ENCODE measurements around the gene CDK16. TPM values are rescaled to one million over a fixed set of nuclear protein-coding genes. Genes with fewer than 3 reads are reported as not detected.

The CDK16 gene
- total RNA-seq, 2 experiments from 2014 or later, result 68.5 to 86.1 TPM

DNA sequence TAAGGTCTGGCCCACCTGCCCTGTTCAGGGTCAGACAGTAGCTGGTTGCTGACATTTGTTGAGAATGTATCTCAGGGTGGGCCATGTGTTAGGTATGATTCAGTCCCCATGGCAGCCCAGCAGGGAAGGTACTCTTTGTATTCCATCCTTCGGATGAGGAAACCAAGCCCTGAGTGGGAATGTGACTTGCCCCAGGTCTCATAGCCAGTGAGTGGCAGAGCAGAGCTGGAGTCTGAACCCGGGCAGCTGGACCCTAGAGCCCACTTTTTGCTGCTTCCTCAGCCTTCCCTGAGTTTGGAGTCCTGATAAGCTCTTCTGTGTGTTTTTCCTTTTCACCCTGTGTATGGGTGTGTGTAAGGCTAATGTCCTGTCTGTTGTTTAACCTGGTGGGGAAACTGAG, 46.5 kb upstream of the CDK16 start:
- intact Hi-C loops (cut with micrococcal nuclease; ENCODE audit: unreplicated experiment), result no loop called here
- BruUV-seq (replicated peaks), result no TSS peak
- no peak for TF ChIP-seq EZH2phosphoT487 (IDR thresholded peaks at IDR 0.05; ENCODE audit: borderline replicate concordance, low read depth, low read length)
- TF ChIP-seq, protein P1, sequence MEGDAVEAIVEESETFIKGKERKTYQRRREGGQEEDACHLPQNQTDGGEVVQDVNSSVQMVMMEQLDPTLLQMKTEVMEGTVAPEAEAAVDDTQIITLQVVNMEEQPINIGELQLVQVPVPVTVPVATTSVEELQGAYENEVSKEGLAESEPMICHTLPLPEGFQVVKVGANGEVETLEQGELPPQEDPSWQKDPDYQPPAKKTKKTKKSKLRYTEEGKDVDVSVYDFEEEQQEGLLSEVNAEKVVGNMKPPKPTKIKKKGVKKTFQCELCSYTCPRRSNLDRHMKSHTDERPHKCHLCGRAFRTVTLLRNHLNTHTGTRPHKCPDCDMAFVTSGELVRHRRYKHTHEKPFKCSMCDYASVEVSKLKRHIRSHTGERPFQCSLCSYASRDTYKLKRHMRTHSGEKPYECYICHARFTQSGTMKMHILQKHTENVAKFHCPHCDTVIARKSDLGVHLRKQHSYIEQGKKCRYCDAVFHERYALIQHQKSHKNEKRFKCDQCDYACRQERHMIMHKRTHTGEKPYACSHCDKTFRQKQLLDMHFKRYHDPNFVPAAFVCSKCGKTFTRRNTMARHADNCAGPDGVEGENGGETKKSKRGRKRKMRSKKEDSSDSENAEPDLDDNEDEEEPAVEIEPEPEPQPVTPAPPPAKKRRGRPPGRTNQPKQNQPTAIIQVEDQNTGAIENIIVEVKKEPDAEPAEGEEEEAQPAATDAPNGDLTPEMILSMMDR (conservative IDR thresholded peaks at IDR 0.05; ENCODE audit: low read length), result no peak
- Histone ChIP-seq H2AFZ (ENCODE audit: low read length) (no peak overlapping the region), H3K79me2 (ENCODE audit: insufficient read depth, low read depth, low read length) (no peaks in the 10 kb centered on the region), H3K4me1 (ENCODE audit: insufficient read depth, low read length, poor library complexity, severe bottlenecking) (no peaks in the 10 kb centered on the region), H3K9me3 (ENCODE audit: low read length) (no peaks in the 10 kb centered on the region), H3K36me3 (ENCODE audit: insufficient read depth, low read length) (peaks cover 20% of the 10 kb centered on the region), H4K20me1 (ENCODE audit: insufficient read depth, low read length) (no peaks in the 10 kb centered on the region), H3K4me3 (ENCODE audit: low read depth, low read length, poor library complexity, severe bottlenecking) (no peak overlapping the region), H3K9me2 (ENCODE audit: insufficient read depth, low read length) (no peaks in the 10 kb centered on the region), H3K27ac (ENCODE audit: low read depth, low read length, poor library complexity, severe bottlenecking) (no peak overlapping the region), H3K4me2 (ENCODE audit: low read length) (no peak overlapping the region)
- ChIA-PET CTCF (ENCODE audit: unreplicated experiment) (no interaction called here), POLR2A (no interaction called here)
- no peak for DNase-seq (ENCODE audit: low spot score)

DNA sequence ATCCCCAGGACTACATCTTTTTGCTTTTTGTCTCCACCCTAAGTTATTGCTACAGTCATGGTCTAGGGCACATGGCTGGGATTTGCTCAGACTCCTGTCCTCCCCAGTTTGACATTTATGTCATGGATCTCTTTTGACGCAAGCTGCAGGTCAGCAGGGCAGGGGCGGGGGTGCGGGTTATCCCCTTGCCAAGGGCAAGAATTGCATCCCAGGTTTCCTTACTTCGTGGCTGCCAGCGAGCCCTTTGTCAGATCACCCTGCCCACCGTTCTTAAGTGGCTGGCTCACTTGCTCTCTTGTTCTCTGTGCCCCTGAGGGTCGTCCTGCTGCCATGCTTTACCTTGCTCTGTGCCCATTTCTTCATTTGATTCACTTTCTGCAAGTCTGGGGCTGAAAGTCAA, 45.9 kb upstream of the CDK16 start:
- no peaks in the 10 kb centered on the region for H3K9me3 ChIP-seq (ENCODE audit: low read length)
- H3K27ac ChIP-seq (ENCODE audit: low read depth, low read length, poor library complexity, severe bottlenecking), result no peak overlapping the region
- H3K79me2 ChIP-seq (ENCODE audit: insufficient read depth, low read depth, low read length), result no peaks in the 10 kb centered on the region
- peaks cover 26% of the 10 kb centered on the region for H3K36me3 ChIP-seq (ENCODE audit: insufficient read depth, low read length)
- no TSS peak for BruUV-seq (replicated peaks)
- intact Hi-C loops (cut with micrococcal nuclease; ENCODE audit: unreplicated experiment), result no loop called here
- no peak overlapping the region for H3K4me3 ChIP-seq (ENCODE audit: low read depth, low read length, poor library complexity, severe bottlenecking)
- ChIA-PET CTCF (ENCODE audit: unreplicated experiment) (no interaction called here), POLR2A (no interaction called here)
- no peaks in the 10 kb centered on the region for H4K20me1 ChIP-seq (ENCODE audit: insufficient read depth, low read length)
- no peak for DNase-seq (ENCODE audit: low spot score)
- no peaks in the 10 kb centered on the region for H3K9me2 ChIP-seq (ENCODE audit: insufficient read depth, low read length)
- H3K4me2 ChIP-seq (ENCODE audit: low read length), result no peak overlapping the region
- TF ChIP-seq EZH2phosphoT487 (IDR thresholded peaks at IDR 0.05; ENCODE audit: borderline replicate concordance, low read depth, low read length), result no peak
- H2AFZ ChIP-seq (ENCODE audit: low read length), result no peak overlapping the region
- H3K4me1 ChIP-seq (ENCODE audit: insufficient read depth, low read length, poor library complexity, severe bottlenecking), result no peaks in the 10 kb centered on the region

DNA sequence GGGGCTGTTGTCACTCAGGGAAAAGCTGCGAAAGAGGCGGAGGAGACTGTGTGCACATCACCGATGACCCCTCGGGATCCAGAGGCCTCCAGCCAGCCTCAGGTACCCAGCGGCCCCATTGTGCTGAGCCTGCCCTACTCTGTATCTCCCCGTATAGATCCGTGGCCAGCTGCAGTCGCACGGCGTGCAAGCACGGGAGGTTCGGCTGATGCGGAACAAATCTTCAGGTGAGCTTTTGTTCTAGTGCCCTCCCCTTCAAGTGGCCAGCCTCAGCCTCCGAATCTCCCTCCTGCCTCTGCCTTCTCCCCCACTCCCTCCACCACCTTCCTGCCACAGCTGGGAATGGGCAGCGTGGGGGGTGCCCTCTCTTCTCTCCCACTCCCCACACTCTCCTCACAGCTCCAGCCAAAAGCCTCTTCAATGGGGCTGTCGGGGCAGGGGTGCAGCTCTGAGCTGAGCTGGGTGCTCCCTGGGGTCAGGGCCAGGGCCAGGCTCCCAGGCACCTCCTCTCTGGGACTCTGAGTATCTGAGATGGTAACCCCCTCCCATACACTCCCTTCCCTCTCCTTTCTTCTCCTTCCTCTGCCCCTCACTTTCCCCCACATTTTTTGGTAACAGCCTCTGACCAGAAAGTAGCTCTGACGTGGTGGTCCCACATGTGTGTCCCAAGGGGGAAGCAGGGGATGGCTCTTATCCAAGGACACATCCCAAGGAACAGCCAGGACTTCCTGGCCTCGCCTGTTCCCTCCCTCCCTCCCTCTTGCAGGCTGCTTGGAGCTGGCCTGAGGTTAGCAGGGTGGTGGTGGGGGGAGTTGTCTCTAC, 45.3 kb upstream of the CDK16 start:
- Histone ChIP-seq H3K79me2 (ENCODE audit: insufficient read depth, low read depth, low read length) (no peaks in the 10 kb centered on the region), H3K4me1 (ENCODE audit: insufficient read depth, low read length, poor library complexity, severe bottlenecking) (no peaks in the 10 kb centered on the region), H3K4me3 (ENCODE audit: low read depth, low read length, poor library complexity, severe bottlenecking) (no peak overlapping the region), H3K27ac (ENCODE audit: low read depth, low read length, poor library complexity, severe bottlenecking) (no peak overlapping the region), H3K9me2 (ENCODE audit: insufficient read depth, low read length) (no peaks in the 10 kb centered on the region), H2AFZ (ENCODE audit: low read length) (no peak overlapping the region), H3K9me3 (ENCODE audit: low read length) (no peaks in the 10 kb centered on the region), H4K20me1 (ENCODE audit: insufficient read depth, low read length) (no peaks in the 10 kb centered on the region), H3K36me3 (ENCODE audit: insufficient read depth, low read length) (peaks cover 30% of the 10 kb centered on the region), H3K4me2 (ENCODE audit: low read length) (no peak overlapping the region)
- no peak for DNase-seq (ENCODE audit: low spot score)
- POLR2A ChIA-PET, result no interaction called here
- intact Hi-C loops (cut with micrococcal nuclease; ENCODE audit: unreplicated experiment), result no loop called here
- no TSS peak for BruUV-seq (replicated peaks)
- TF ChIP-seq EZH2phosphoT487 (IDR thresholded peaks at IDR 0.05; ENCODE audit: borderline replicate concordance, low read depth, low read length), result no peak
- TF ChIP-seq, protein P1 (conservative IDR thresholded peaks at IDR 0.05; ENCODE audit: low read length), result no peak
- CTCF ChIA-PET (ENCODE audit: unreplicated experiment), result no interaction called here
